ENCODE data around the gene MAP3K5. TPM values are rescaled to one million over a fixed set of nuclear protein-coding genes. Genes with fewer than 3 reads are reported as not detected.
A peak's percentile ranks its signal among the peaks of the same experiment; 100 is the strongest.

Gene MAP3K5
- total and polyA plus RNA-seq, 9 of the 15 experiments (the other 6 are each of a cell fraction or from before 2014, with no cell fraction given): 2.2 to 13.0 (median 9.9) TPM

GRCh38 chr6:136782021-136782770 lies 10.1 kb downstream of the MAP3K5 start:
- FAIRE-seq: no peak
- Histone ChIP-seq H4K20me1 (replicated peaks; ENCODE audit: control insufficient read depth, insufficient read depth, low read length) (0 out of 2 replicates have a peak, but pooled peaks cover 4% of the 10 kb centered on the region), H3K79me2 (ENCODE audit: control insufficient read depth, insufficient read depth, low read length) (peaks cover 79% of the 10 kb centered on the region), H3K36me3 (ENCODE audit: control insufficient read depth, insufficient read depth, low read length) (peaks cover 6% of the 10 kb centered on the region; the same call in 2 of the 3 replicates), H3K4me1 (replicated peaks in 1 of 2; ENCODE audit: control insufficient read depth in 2 of 2, insufficient read depth in 2 of 2, low read length in 2 of 2) (peaks cover 3 to 37% of the 10 kb centered on the region in 2 experiments; a peak in 4 of 5 replicates), H3K27me3 (ENCODE audit: control insufficient read depth in 2 of 2, insufficient read depth in 2 of 2, low read length in 2 of 2) (no peaks in the 10 kb centered on the region; a peak in 1 of 5 replicates), H3K9ac (ENCODE audit: insufficient read depth in 1 of 2, low read depth in 2 of 2, low read length in 2 of 2) (no peak overlapping the region), H3K4me2 (ENCODE audit: insufficient read depth, low read length) (no peak overlapping the region), H3K27ac (ENCODE audit: extremely low read depth, low read depth, low read length) (no peak overlapping the region), H3K9me3 (replicated peaks; ENCODE audit: control insufficient read depth, insufficient read depth, low read depth, low read length) (no peaks in the 10 kb centered on the region), H2AFZ (ENCODE audit: low read depth, low read length) (no peak overlapping the region), H3K9me1 (ENCODE audit: control insufficient read depth, insufficient read depth, low read length) (no peaks in the 10 kb centered on the region), H3K4me3 (no peak overlapping the region)
- ATAC-seq: no peak
- POLR2A ChIA-PET: no interaction called here
- DNase-seq (ENCODE audit: extremely low read depth in 1 of 4, low spot score in 3 of 4): no peak
- intact Hi-C loops (cut with micrococcal nuclease) (no loop called here), in situ Hi-C loops (cut with MboI) (no loop called here)
- TF ChIP-seq FOSL1 (tag; conservative IDR thresholded peaks at IDR 0.05): peak; percentile 54
- no peak for TF ChIP-seq NFATC3 (IDR thresholded peaks at IDR 0.05)
- TF ChIP-seq ZNF75A (CRISPR knock-in tag; IDR thresholded peaks at IDR 0.05): 0 out of 2 replicates have a peak, but pooled peaks have one; percentile 21
- WGBS (ENCODE audit: insufficient coverage, low coverage, missing lambda C conversion rate): 46% methylated on average over 1 of the region's 1 CpG
- BruUV-seq (replicated peaks): no TSS peak
- CTCF ChIA-PET (ENCODE audit: low intra/inter-chr PET ratio): no interaction called here

- Histone ChIP-seq H3K4me1 (replicated peaks in 1 of 2; ENCODE audit: control insufficient read depth in 2 of 2, insufficient read depth in 2 of 2, low read length in 2 of 2) (peaks cover 3 to 36% of the 10 kb centered on the region in 2 experiments; a peak in 4 of 5 replicates), H3K79me2 (ENCODE audit: control insufficient read depth, insufficient read depth, low read length) (peaks cover 79% of the 10 kb centered on the region), H3K9me1 (ENCODE audit: control insufficient read depth, insufficient read depth, low read length) (no peaks in the 10 kb centered on the region), H3K36me3 (ENCODE audit: control insufficient read depth, insufficient read depth, low read length) (peaks cover 6% of the 10 kb centered on the region; the same call in 1 of the 3 replicates), H4K20me1 (replicated peaks; ENCODE audit: control insufficient read depth, insufficient read depth, low read length) (0 out of 2 replicates have a peak, but pooled peaks cover 4% of the 10 kb centered on the region), H3K27me3 (ENCODE audit: control insufficient read depth in 2 of 2, insufficient read depth in 2 of 2, low read length in 2 of 2) (no peaks in the 10 kb centered on the region), H3K9ac (ENCODE audit: insufficient read depth in 1 of 2, low read depth in 2 of 2, low read length in 2 of 2) (no peak overlapping the region), H3K9me3 (replicated peaks; ENCODE audit: control insufficient read depth, insufficient read depth, low read depth, low read length) (no peaks in the 10 kb centered on the region), H3K4me3 (no peak overlapping the region), H3K4me2 (ENCODE audit: insufficient read depth, low read length) (no peak overlapping the region), H2AFZ (ENCODE audit: low read depth, low read length) (no peak overlapping the region), H3K27ac (ENCODE audit: extremely low read depth, low read depth, low read length) (peak overlapping the region; percentile 8; the same call in 1 of the 3 replicates)
- in situ Hi-C loops (cut with MboI) (no loop called here), intact Hi-C loops (cut with micrococcal nuclease) (no loop called here)
- no peak for FAIRE-seq
- ChIA-PET CTCF (ENCODE audit: low intra/inter-chr PET ratio) (no interaction called here), POLR2A (no interaction called here)
- WGBS (ENCODE audit: insufficient coverage, low coverage, missing lambda C conversion rate): 52% methylated on average over 3 of the region's 3 CpGs
- no TSS peak for BruUV-seq (replicated peaks)
- DNase-seq (ENCODE audit: extremely low read depth in 1 of 4, low spot score in 3 of 4): no peak
- TF ChIP-seq ZNF175 (CRISPR knock-in tag; IDR thresholded peaks at IDR 0.05; ENCODE audit: low read depth): no peak
- ATAC-seq: no peak
Observed at GRCh38 chr6:136780972-136781371, 11.3 kb downstream of the MAP3K5 start.
